Measurements from ENCODE around the gene PLIN4.

GRCh38 chr19:4473011-4473762, 45.1 kb downstream of the PLIN4 start:
- no peak for TF ChIP-seq CTCF (IDR thresholded peaks at IDR 0.05; ENCODE audit: low read depth, low read length, poor library complexity, severe bottlenecking)
- TF ChIP-seq EZH2phosphoT487 (IDR thresholded peaks at IDR 0.05; ENCODE audit: borderline replicate concordance, low read length) = no peak
